ENCODE measurements around the gene MRPL51. TPM values are rescaled to one million over a fixed set of nuclear protein-coding genes. Genes with fewer than 3 reads are reported as not detected.

MRPL51 gene
- total RNA-seq, 1 experiment from 2014 or later, result 265 TPM

DNA sequence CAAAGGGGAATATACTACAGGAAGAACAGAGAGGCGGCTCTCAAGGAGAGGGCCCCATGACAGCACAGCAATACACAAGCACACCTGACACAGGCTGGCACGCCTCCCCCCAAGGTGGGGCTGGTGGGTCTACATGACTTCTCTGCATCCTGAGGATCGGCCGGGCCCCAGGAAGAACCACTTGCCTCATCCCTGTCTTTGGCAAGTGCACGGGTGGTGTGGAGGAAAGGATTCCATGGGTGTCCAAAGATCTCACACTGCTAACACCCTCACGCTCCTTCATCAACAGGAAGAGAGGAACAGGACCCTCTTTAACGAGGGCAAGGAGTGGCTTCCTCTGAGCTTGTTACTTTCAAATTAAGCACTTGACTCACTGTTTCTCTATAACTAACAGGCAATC is 29.8 kb downstream of the MRPL51 start:
- ATAC-seq (no peak), DNase-seq (ENCODE audit: low read depth, low spot score) (no peak)
- Histone ChIP-seq H3K27me3 (ENCODE audit: insufficient read depth, low read length) (no peaks in the 10 kb centered on the region), H3K9me2 (ENCODE audit: insufficient read depth) (no peaks in the 10 kb centered on the region), H4K20me1 (ENCODE audit: insufficient read depth) (no peaks in the 10 kb centered on the region), H3K9me3 (ENCODE audit: control insufficient read depth in 1 of 2, insufficient read depth in 1 of 2, low read depth in 1 of 2, low read length in 2 of 2) (no peaks in the 10 kb centered on the region), H3K4me1 (ENCODE audit: control insufficient read depth in 1 of 2, insufficient read depth in 2 of 2, low read length in 2 of 2) (no peaks in the 10 kb centered on the region), H2AFZ (ENCODE audit: low read depth, low read length, poor library complexity, severe bottlenecking) (no peak overlapping the region), H3K79me2 (ENCODE audit: insufficient read depth, low read length) (no peaks in the 10 kb centered on the region), H3K27ac (ENCODE audit: low read depth, low read length) (no peak overlapping the region), H3K9ac (ENCODE audit: low read length) (no peak overlapping the region), H3K4me3 (replicated peaks in 1 of 2; ENCODE audit: low read depth in 1 of 2, low read length in 2 of 2) (no peak overlapping the region), H3K36me3 (ENCODE audit: control insufficient read depth in 1 of 2, insufficient read depth in 2 of 2, low read length in 2 of 2) (peaks cover 14 to 31% of the 10 kb centered on the region in 2 experiments; a peak in 3 of 4 replicates), H3K4me2 (ENCODE audit: low read length) (no peak overlapping the region)
- no peak for TF ChIP-seq ELF1 (IDR thresholded peaks at IDR 0.05; ENCODE audit: borderline replicate concordance, low read depth)
- no peak for TF ChIP-seq CTCF (IDR thresholded peaks at IDR 0.05 in 2 of 3, conservative IDR thresholded peaks at IDR 0.05 in 1 of 3; ENCODE audit: borderline replicate concordance in 1 of 3, insufficient read depth in 1 of 3, low read depth in 2 of 3, low read length in 2 of 3)
- no peak for TF ChIP-seq ZBTB33 (IDR thresholded peaks at IDR 0.05; ENCODE audit: extremely low read depth, insufficient replicate concordance, low read length)
- TF ChIP-seq SRF (IDR thresholded peaks at IDR 0.05; ENCODE audit: low read depth), result no peak
- no peak for TF ChIP-seq ATF3 (IDR thresholded peaks at IDR 0.05)
- no peak for TF ChIP-seq SP1 (IDR thresholded peaks at IDR 0.05; ENCODE audit: low read depth)
- RAD21 ChIA-PET (ENCODE audit: low non-redundant PET in 1 of 2, low total read pairs in 2 of 2, uncharacterized antibody in 2 of 2, unreplicated experiment in 2 of 2), result no interaction called here
- intact Hi-C loops (cut with micrococcal nuclease), result no loop called here
- POLR2A ChIA-PET, result no interaction called here
- CTCF ChIA-PET, result no interaction called here
- BruUV-seq (replicated peaks), result no TSS peak

Data from HCT116 (cell line).